SK-N-SH (cell line): ENCODE measurements around the gene ENOX2.

ENCODE experiments used
- CTCF ChIP-seq: fragments of 200-600 bp; sonication (generic); IDR thresholded peaks from 2 replicates; pipeline ENCODE4 v1.6.1; 2017; ENCODE audit warnings: antibody characterized with exemption, mild to moderate bottlenecking, moderate library complexity
- ELF1 ChIP-seq: IDR thresholded peaks from 2 replicates; pipeline ENCODE4 v1.4.0; 2012
- EP300 ChIP-seq, 2 experiments: IDR thresholded peaks; 2 replicates each; pipeline versions ENCODE4 v1.4.0 to v1.6.1; 2012; ENCODE audit warnings: borderline replicate concordance in 1 of 2, low read depth in 1 of 2, low read length in 1 of 2
- NRF1 ChIP-seq: IDR thresholded peaks from 2 replicates; pipeline ENCODE4 v1.6.1; 2012; ENCODE audit warnings: low read depth, mild to moderate bottlenecking, low read length

- TF ChIP-seq NRF1: no peak
- TF ChIP-seq CTCF: no peak
- TF ChIP-seq ELF1: no peak
- no peak for TF ChIP-seq EP300 (IDR thresholded peaks at IDR 0.05; ENCODE audit: borderline replicate concordance in 1 of 2, low read depth in 1 of 2, low read length in 1 of 2)
Measured at GRCh38 chrX:130669233-130669632, 233.8 kb downstream of the ENOX2 start.
